Smooth muscle cell (in vitro differentiated cells): ENCODE data around the gene HTRA3. TPM values are rescaled to one million over a fixed set of nuclear protein-coding genes. Genes with fewer than 3 reads are reported as not detected.

Source experiments
- DNase-seq: peaks from one replicate; lab custom pipeline; 2025; ENCODE audit not compliant: unreplicated experiment; lab: John Stamatoyannopoulos, UW
- H2AFZ ChIP-seq: fragments of 200-600 bp; sonication (generic); 2 replicates; pipeline ENCODE4 v1.6.0; 2016; ENCODE audit warnings: antibody characterized with exemption, low read depth, mild to moderate bottlenecking
- H3F3A ChIP-seq: fragments of 200-600 bp; sonication (generic); 2 replicates; pipeline ENCODE4 v1.6.0; 2017; ENCODE audit warnings: antibody characterized with exemption, low read depth
- H3K27ac ChIP-seq: fragments of 200-600 bp; sonication (generic); 2 replicates; pipeline ENCODE4 v1.5.1; 2016; ENCODE audit warnings: low read depth, mild to moderate bottlenecking
- H3K27me3 ChIP-seq: fragments of 200-600 bp; sonication (generic); 2 replicates; pipeline ENCODE4 v1.6.1; 2016; ENCODE audit warnings: low read depth, mild to moderate bottlenecking
- H3K36me3 ChIP-seq: fragments of 200-600 bp; sonication (generic); 2 replicates; pipeline ENCODE4 v1.5.1; 2016; ENCODE audit warnings: low read depth
- H3K4me1 ChIP-seq: fragments of 200-600 bp; sonication (generic); 2 replicates; pipeline ENCODE4 v1.5.1; 2016; ENCODE audit warnings: low read depth
- H3K4me2 ChIP-seq: fragments of 200-600 bp; sonication (generic); 2 replicates; pipeline ENCODE4 v1.6.0; 2016; ENCODE audit warnings: mild to moderate bottlenecking
- H3K4me3 ChIP-seq: fragments of 200-600 bp; sonication (generic); 2 replicates; pipeline ENCODE4 v1.5.1; 2016; ENCODE audit warnings: mild to moderate bottlenecking
- H3K79me2 ChIP-seq: fragments of 200-600 bp; sonication (generic); 2 replicates; pipeline ENCODE4 v1.6.0; 2016; ENCODE audit warnings: low read depth, mild to moderate bottlenecking
- H3K9ac ChIP-seq: fragments of 200-600 bp; sonication (generic); 2 replicates; pipeline ENCODE4 v1.6.0; 2016; ENCODE audit warnings: low read depth
- H3K9me3 ChIP-seq: fragments of 200-600 bp; sonication (generic); replicated peaks from 2 replicates; pipeline ENCODE4 v1.5.1; 2016; ENCODE audit warnings: low read depth
- H4K20me1 ChIP-seq: fragments of 200-600 bp; sonication (generic); 2 replicates; pipeline ENCODE4 v1.6.0; 2016; ENCODE audit warnings: low read depth
- CTCF ChIP-seq: fragments of 200-600 bp; sonication (generic); IDR thresholded peaks from 2 replicates; pipeline ENCODE4 v1.5.1; 2017; ENCODE audit warnings: borderline replicate concordance, mild to moderate bottlenecking, antibody characterized with exemption; ENCODE audit not compliant: insufficient read depth, poor library complexity, severe bottlenecking
- WGBS: methylation state at CpG from one replicate; pipeline ENCODE4 v1.1.7; 2016; ENCODE audit warnings: low lambda C conversion rate; 5-methylcytosine and 5-hydroxymethylcytosine counted together
- polyA plus RNA-seq: library from polyadenylated mRNA; unstranded; fragments of >200 nt; fragmentation: Nextera tagmentation; extraction: Ambion mirVana; gene quantifications from 2 replicates; pipeline ENCODE4 v1.2.1, GENCODE V29; 2016
- total RNA-seq: library from RNA; depleted of rRNA; stranded (reverse); fragments of >200 nt; gene quantifications from 2 replicates; pipeline ENCODE4 v1.2.3, GENCODE V29; 2014

The HTRA3 gene
- total and polyA plus RNA-seq, 2 experiments from 2014 or later: 77.7 to 227 TPM

DNA sequence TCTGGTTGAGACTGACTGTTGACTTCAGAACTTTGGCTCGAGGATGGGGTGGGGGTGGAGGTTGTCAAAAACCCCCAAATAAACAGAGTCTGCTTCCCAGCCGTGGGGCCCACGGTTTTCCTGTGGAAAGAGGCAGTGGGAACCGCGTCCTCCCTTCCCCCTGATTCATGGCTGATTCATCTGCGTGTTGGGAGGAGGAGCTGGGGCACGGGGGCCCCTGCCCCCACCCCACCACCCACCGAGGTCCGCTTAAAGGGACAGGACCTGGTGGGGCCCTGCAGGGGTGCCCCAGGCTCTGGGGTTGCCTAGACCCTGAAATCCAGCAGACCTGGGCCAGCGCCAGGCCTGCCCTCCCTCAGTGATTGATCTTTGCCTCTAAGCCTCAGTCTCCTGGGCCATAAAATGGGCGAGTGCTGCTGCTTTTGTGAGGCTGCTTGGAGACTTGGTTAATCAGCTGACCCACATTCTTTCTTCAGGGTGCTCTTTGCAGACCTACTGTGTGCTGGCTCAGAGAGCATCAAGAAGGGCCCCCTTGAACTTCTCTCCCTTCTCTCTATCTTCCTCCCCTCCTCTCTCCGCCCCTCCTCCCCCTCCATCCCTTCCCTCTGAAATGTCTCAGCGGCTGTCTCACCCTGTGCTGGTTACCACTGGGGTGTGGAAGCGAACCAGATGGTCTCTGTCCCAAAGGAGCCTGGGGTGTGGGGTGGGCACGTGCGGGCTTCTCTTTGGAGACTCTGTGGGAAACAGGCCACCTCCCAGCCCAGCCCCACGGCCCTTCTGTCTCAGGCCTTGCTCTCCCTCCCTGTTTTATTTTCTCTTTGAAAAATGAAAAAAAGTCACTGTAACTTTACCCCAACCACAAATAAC is 9.1 kb downstream of the HTRA3 start:
- H3K4me3 ChIP-seq: no peak overlapping the region
- 18% methylated on average over 15 of the region's 17 CpGs for WGBS
- peak overlapping the region; percentile 27 for H3K9ac ChIP-seq
- peak; percentile 60 for DNase-seq
- no peaks in the 10 kb centered on the region for H3K36me3 ChIP-seq
- peak overlapping the region; percentile 76 for H3K27ac ChIP-seq
- H4K20me1 ChIP-seq: peaks cover 21% of the 10 kb centered on the region
- peaks cover 10% of the 10 kb centered on the region for H3F3A ChIP-seq
- no peaks in the 10 kb centered on the region for H3K27me3 ChIP-seq
- H2AFZ ChIP-seq: no peak overlapping the region
- TF ChIP-seq CTCF: no peak
- peaks cover 18% of the 10 kb centered on the region for H3K79me2 ChIP-seq
- no peaks in the 10 kb centered on the region for H3K9me3 ChIP-seq
- H3K4me1 ChIP-seq: peaks cover 12% of the 10 kb centered on the region
- peak overlapping the region; percentile 68 for H3K4me2 ChIP-seq

DNA sequence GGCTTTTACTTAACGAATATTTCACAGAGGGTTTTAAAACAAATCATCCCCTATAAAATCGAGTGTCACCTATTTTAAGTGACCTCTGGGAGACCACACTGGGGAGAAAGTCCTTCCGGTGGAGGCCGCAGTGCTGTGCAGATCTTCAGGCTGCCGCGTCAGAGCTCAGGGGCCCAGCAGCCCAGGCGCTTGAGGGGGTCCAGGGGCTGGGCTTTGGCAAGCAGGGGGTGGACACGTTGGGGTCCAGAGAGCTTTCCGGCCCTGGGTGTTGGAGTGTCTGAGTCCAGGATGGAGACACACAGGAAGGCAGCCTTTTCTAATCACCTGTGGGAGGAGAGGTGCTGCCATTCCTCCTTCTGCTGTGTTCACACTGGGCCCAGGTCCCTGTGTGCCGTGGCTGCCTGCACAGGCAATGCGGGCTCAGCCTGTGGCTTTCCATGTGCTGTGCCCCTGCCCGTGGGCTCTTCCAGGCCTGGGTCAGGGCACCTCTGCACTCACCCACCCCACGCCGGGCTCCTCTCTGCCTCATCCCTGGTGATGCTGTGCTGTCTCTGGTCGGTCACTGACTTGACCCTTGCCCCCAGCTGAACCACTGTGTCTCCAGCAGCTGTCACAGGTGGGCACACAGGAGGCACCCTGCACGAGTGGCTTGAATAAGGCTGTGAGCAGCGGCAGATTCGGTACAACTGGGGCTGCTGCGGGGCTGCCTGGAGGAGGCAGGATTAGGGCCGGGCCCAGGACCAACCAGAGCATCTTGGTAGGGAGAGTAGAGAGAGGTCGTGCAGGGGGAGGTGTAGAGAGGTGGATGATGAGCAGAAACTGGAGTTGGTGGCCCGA is 10.0 kb downstream of the HTRA3 start:
- peaks cover 6% of the 10 kb centered on the region for H3F3A ChIP-seq
- H2AFZ ChIP-seq: no peak overlapping the region
- H3K4me1 ChIP-seq: peaks cover 8% of the 10 kb centered on the region
- no peak overlapping the region for H3K27ac ChIP-seq
- H3K4me2 ChIP-seq: peak overlapping the region; percentile 68
- no peaks in the 10 kb centered on the region for H3K9me3 ChIP-seq
- WGBS: 83% methylated on average over 20 of the region's 22 CpGs
- peaks cover 15% of the 10 kb centered on the region for H4K20me1 ChIP-seq
- H3K27me3 ChIP-seq: no peaks in the 10 kb centered on the region
- H3K4me3 ChIP-seq: no peak overlapping the region
- H3K9ac ChIP-seq: no peak overlapping the region
- no peak for TF ChIP-seq CTCF
- H3K79me2 ChIP-seq: peaks cover 18% of the 10 kb centered on the region
- no peak for DNase-seq
- H3K36me3 ChIP-seq: no peaks in the 10 kb centered on the region

GRCh38 chr4:8280158-8280875 is 10.8 kb downstream of the HTRA3 start:
- Histone ChIP-seq H3K9ac (no peak overlapping the region), H3F3A (peaks cover 4% of the 10 kb centered on the region), H3K4me1 (peaks cover under 1% of the 10 kb centered on the region), H3K27me3 (no peaks in the 10 kb centered on the region), H3K4me2 (no peak overlapping the region), H4K20me1 (peaks cover 9% of the 10 kb centered on the region), H3K79me2 (peaks cover 17% of the 10 kb centered on the region), H3K9me3 (no peaks in the 10 kb centered on the region), H3K36me3 (no peaks in the 10 kb centered on the region), H2AFZ (no peak overlapping the region), H3K27ac (no peak overlapping the region), H3K4me3 (no peak overlapping the region)
- 89% methylated on average over 25 of the region's 25 CpGs for WGBS
- no peak for DNase-seq
- no peak for TF ChIP-seq CTCF
